ENCODE data around the gene TXNL4A. TPM values are rescaled to one million over a fixed set of nuclear protein-coding genes. Genes with fewer than 3 reads are reported as not detected.

TXNL4A gene
- total and polyA plus RNA-seq, 4 donors = 18.0 to 86.2 (median 32.8) TPM

- peaks cover 0 to 6% (median 3%) of the 10 kb centered on the region in 4 donors for H3K36me3 ChIP-seq (ENCODE audit: control insufficient read depth in 4 of 4, insufficient read depth in 3 of 4, low read depth in 1 of 4, low read length in 3 of 4)
- 2% methylated on average over 73 of the region's 73 CpGs for WGBS
- peak within 1 kb of the TSS; percentile 57 to 73 for H3K9ac ChIP-seq (ENCODE audit: low read depth in 1 of 2, low read length in 2 of 2)
- H3K4me3 ChIP-seq (ENCODE audit: low read depth in 1 of 3, low read length in 3 of 3) = peak within 1 kb of the TSS; percentile 71 to 93 (median 91)
- no peaks in the 10 kb centered on the region for H3K9me3 ChIP-seq (ENCODE audit: control insufficient read depth in 4 of 4, low read length in 3 of 4)
- no peaks in the 10 kb centered on the region for H3K27me3 ChIP-seq (ENCODE audit: control insufficient read depth in 4 of 4, insufficient read depth in 4 of 4, low read length in 3 of 4)
- DNase-seq (ENCODE audit: low spot score) = peak; percentile 72
- H3K27ac ChIP-seq (ENCODE audit: low read depth in 1 of 2, low read length in 2 of 2) = peak within 1 kb of the TSS; percentile 86 to 87
- H3K4me1 ChIP-seq (ENCODE audit: control insufficient read depth in 4 of 4, insufficient read depth in 4 of 4, low read length in 3 of 4) = peaks cover 6 to 15% (median 10%) of the 10 kb centered on the region in 4 donors
- TF ChIP-seq HNF4G (IDR thresholded peaks at IDR 0.05) (no peak), REST (IDR thresholded peaks at IDR 0.05) (no peak), CTCF (IDR thresholded peaks at IDR 0.05; ENCODE audit: low read depth, low read length, missing input control) (peak; percentile 42), RAD21 (IDR thresholded peaks at IDR 0.05) (peak; percentile 12 to 62), SP1 (IDR thresholded peaks at IDR 0.05) (no peak), ATF3 (IDR thresholded peaks at IDR 0.05) (no peak), HNF4A (conservative IDR thresholded peaks at IDR 0.05) (no peak), FOXA1 (IDR thresholded peaks at IDR 0.05) (no peak), TAF1 (conservative IDR thresholded peaks at IDR 0.05) (no peak), EGR1 (IDR thresholded peaks at IDR 0.05; ENCODE audit: low read depth in 2 of 2) (no peak), ZBTB33 (IDR thresholded peaks at IDR 0.05) (no peak), FOXA2 (IDR thresholded peaks at IDR 0.05) (no peak), YY1 (IDR thresholded peaks at IDR 0.05) (no peak), JUND (IDR thresholded peaks at IDR 0.05) (no peak)
These were observed 23.8 kb downstream of the TXNL4A start, which contains the start of gene HSBP1L1 for GRCh38 chr18:79964330-79965118. Gene HSBP1L1, plus strand, starts transcription at chr18:79964643. Its CDS starts 93 bp downstream, at chr18:79964736.

Data from liver (tissue), 9 donors.